SH-SY5Y (cell line): ENCODE measurements around the gene MBD4.

Source experiments
- GATA2 ChIP-seq: IDR thresholded peaks from 2 replicates; pipeline ENCODE4 v1.6.1; 2011; ENCODE audit warnings: mild to moderate bottlenecking, low read depth, low read length
- GATA3 ChIP-seq: IDR thresholded peaks from 2 replicates; pipeline ENCODE4 v1.6.1; 2011; ENCODE audit warnings: low read depth, mild to moderate bottlenecking, low read length, moderate library complexity

DNA sequence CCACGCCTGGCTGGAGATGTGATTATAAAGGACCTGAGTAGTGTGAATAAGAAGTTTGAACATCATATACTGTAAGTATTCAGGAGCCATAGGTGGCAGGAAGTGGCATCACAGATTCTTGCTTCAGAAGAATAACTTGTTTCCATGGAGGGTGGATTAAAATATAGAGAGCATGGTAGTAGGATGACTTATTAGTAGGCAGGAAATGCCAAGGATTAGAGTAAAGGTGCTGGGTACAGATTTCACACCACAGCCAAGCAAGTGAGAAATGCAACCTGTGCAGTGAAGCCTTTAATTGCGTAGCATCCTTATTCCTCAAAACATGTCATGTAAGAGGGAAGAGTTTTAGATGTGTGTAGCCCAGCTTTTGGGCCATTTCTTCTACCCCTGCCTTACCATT, 31.1 kb upstream of the MBD4 start:
- TF ChIP-seq GATA2 (no peak), GATA3 (no peak)
